ENCODE results near the gene GDI1.
"Not testable (repeated sequence)": the region's sequence is repeated elsewhere in the genome, so short reads cannot be mapped to it uniquely, and the experiment has no call there.

Gene GDI1

GRCh38 chrX:154436983-154437752, at the start of gene GDI1:
Gene GDI1 (plus strand): TSS chrX:154437154. CDS start chrX:154437255, 101 bp downstream.
- peak in 1 of 3 donors; percentile 43 for DNase-seq (ENCODE audit: low read depth in 2 of 3, low spot score in 1 of 3)

DNA sequence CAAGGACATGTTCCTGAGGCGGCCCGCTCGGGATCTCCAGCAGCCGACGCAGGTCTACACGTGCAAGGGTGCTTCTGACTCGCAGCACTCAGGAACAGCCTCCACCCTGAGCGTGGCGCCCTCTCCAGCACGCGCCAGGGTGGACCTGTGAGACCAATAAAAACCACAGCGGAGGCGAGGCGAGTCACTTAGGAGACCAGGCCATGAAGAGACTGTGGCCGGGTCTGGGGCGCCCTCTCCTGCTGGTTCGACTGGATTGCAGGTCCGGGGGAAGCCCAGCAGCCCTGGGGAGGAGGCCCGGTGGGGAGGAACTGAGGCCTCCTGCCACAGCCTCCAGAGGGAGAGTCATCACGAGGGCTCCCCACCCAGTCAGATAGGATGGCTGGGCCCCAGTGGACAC, 48.9 kb upstream of the GDI1 start:
- DNase-seq (ENCODE audit: low read depth in 2 of 3, low spot score in 1 of 3) = not testable (repeated sequence)

DNA sequence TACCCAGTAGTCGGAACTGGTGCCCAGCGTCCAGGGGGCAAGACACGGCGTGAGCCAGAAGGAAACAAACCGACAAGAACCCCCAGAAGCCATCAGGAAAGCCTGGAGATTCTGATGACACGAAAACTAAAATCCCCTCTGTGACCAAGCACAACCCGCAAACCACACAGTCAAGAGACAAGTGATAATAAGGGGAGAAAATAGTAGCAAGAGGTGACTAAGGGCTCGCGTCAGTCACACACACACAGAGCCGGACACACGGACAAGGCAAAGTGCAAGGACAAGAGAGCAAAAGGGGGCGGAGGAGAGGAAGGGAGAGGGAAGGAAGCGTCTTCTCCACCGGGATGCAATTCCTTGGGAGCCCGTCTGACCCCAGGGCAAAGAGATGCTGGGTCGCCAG, 48.3 kb upstream of the GDI1 start:
- DNase-seq (ENCODE audit: low read depth in 2 of 3, low spot score in 1 of 3) = not testable (repeated sequence)

- DNase-seq (ENCODE audit: low read depth in 2 of 3, low spot score in 1 of 3) = not testable (repeated sequence)
These were observed 46.9 kb upstream of the GDI1 start for GRCh38 chrX:154389812-154390747.

GRCh38 chrX:154396363-154396762, 40.6 kb upstream of the GDI1 start:
- not testable (repeated sequence) for DNase-seq (ENCODE audit: low read depth in 2 of 3, low spot score in 1 of 3)

GRCh38 chrX:154396973-154397887, 39.7 kb upstream of the GDI1 start:
- DNase-seq (ENCODE audit: low read depth in 2 of 3, low spot score in 1 of 3) = peak; percentile 30 to 64 (median 36)

DNA sequence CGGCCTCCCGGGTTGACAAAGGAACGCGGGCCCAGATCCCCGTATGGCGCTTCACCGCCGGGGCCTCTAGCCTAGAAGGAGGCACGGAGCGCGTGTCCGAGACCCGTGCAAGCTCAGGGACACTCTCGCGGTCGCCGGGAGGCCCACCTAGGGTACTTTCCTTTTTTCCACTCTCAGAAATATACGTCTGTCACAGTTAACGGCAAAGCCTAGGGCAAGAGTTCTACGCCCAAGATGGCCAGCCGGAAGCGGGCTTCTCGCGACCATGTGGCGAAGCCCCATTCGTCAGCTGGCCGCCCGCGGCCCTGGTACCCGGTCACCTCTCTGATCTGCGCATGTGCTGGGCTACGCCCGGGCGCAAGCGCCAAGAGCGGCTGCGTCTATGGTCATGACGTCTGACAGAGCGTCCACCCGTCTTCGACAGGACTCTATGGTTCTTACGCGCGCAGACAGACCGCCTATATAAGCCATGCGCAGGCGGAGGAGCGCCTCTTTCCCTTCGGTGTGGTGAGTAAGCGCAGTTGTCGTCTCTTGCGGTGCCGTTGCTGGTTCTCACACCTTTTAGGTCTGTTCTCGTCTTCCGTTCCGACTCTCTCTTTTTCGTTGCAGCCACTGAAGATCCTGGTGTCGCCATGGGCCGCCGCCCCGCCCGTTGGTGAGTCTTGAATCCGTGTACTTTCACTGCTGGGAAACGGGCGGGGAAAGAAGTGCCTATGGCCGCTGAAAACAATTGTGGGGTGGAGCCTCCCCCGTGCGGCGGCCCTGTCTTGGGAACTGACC, 38.9 kb upstream of the GDI1 start, which contains the start of gene RPL10:
Gene RPL10 (plus strand): TSS at position 490 of the 780 bp plus-strand sequence. CDS start 143 bp downstream, at position 633.
- peak; percentile 71 to 90 (median 84) for DNase-seq (ENCODE audit: low read depth in 2 of 3, low spot score in 1 of 3)

GRCh38 chrX:154398668-154399526, 38.1 kb upstream of the GDI1 start:
- peak; percentile 71 to 76 (median 73) for DNase-seq (ENCODE audit: low read depth in 2 of 3, low spot score in 1 of 3)

DNA sequence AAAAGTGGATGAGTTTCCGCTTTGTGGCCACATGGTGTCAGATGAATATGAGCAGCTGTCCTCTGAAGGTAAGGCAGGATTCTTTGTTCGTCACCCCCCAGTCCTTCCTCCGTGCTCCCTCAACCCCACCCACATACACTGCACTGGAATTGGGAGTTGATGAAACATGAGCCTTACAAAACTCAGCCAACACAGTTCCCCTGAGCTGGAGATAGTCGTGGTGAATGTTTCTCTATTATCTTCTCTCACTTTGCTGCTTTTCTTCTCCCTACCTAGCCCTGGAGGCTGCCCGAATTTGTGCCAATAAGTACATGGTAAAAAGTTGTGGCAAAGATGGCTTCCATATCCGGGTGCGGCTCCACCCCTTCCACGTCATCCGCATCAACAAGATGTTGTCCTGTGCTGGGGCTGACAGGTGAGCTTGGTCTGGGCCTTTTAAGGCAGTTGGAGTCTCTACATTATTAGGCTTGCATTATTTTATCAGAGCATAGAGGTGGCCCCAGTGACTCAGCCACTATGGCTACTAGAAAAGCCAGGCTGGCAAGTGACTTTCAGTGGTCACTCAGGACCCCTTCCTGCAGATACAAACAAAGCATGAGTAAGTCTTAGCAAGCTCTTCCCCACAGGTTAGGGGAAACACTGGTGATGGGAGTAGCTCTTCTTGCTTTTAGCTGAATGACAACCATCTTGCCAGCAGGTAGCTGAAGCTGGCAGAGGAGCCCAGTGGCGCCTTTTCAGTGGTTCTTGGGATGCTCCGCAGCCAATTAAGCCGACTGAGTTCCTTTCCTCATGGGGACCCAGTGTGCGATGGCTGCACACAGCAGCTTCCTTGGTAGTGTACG, 37.2 kb upstream of the GDI1 start:
- no peak for DNase-seq (ENCODE audit: low read depth in 2 of 3, low spot score in 1 of 3)

DNA sequence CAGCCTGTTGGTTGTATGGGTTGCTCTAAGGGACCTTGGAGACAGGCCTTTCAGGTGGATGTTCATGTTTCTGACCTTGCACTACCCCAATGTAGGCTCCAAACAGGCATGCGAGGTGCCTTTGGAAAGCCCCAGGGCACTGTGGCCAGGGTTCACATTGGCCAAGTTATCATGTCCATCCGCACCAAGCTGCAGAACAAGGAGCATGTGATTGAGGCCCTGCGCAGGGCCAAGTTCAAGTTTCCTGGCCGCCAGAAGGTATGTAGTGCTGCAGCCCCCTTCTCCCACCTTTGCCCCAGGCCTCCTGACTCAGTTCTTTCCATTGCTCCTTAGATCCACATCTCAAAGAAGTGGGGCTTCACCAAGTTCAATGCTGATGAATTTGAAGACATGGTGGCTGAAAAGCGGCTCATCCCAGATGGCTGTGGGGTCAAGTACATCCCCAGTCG, 36.6 kb upstream of the GDI1 start:
- DNase-seq (ENCODE audit: low read depth in 2 of 3, low spot score in 1 of 3) = not testable (repeated sequence)

GRCh38 chrX:154401045-154401799, 35.7 kb upstream of the GDI1 start:
- peak in 1 of 3 donors; percentile 13 for DNase-seq (ENCODE audit: low read depth in 2 of 3, low spot score in 1 of 3)

DNA sequence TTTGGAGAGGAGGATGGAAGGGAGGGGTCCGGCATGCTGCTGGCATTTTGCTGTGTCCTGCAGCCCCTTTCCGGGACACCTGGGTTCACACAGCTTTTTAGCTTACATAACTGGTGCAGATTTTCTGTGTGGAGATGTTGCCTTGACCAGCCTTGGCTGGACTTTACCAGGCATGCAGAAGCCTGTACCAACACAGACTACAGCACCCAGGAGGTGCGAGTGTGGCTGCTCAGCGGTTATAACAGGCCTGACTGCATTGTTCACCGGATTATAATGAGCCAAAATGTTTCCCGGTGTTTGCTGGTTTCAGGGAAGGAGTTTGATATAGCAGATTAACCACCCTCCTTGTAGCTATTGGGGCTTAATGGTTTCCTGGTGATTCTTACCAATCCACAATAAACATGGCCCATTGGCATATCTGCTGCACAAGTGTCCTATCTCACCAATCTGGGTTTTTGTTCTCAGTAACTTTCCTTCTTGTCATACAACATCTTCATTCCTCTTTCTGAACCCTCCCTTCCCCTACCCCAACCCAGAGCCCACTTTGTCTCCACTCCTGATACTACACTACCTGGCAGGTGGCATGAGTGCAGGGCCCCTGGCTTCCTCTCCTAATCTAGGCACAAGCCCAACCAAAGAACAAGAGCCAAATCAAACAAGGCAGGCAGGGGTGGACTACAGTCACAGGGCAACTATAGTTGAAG, 34.9 kb upstream of the GDI1 start:
- DNase-seq (ENCODE audit: low read depth in 2 of 3, low spot score in 1 of 3) = no peak

- DNase-seq (ENCODE audit: low read depth in 2 of 3, low spot score in 1 of 3) = no peak
These were observed 34.3 kb upstream of the GDI1 start for GRCh38 chrX:154402622-154403127.

GRCh38 chrX:154403192-154403591, 33.8 kb upstream of the GDI1 start:
- DNase-seq (ENCODE audit: low read depth in 2 of 3, low spot score in 1 of 3) = no peak

GRCh38 chrX:154403858-154404257, 33.1 kb upstream of the GDI1 start:
- no peak for DNase-seq (ENCODE audit: low read depth in 2 of 3, low spot score in 1 of 3)

DNA sequence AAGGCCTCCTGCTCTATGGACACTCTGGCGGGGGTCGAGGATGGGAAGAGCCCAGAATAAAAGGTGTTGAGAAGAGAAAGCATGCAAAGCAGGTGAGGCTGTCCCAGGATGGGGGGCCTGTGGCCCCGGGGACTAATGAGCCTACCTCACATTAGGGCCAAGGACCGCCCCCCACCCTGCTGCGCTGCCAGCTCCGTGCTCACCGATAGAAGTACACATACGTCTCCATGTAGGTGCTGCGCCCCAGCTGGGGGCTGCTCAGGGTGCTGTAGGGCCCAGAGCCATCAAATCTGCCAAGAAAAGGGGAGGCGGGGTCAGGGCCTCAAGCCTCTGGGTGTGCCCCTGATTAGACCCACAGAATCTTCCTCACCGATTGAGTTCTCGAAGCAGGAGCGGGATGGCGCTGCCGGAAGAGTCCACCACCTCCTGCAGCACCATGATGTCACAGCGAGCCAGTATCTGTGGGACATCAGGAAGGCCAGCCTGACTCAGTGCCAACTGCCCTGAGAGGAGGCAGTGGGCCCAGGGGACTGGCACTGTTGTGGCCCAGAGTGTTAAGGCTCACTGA, 32.2 kb upstream of the GDI1 start:
- no peak for DNase-seq (ENCODE audit: low read depth in 2 of 3, low spot score in 1 of 3)

Data from stimulated activated CD4-positive, alpha-beta T cell treated with anti-CD3 and anti-CD28 coated beads, Interleukin-12 subunit alpha, Interleukin-12 subunit beta, amount 100 ng/mL, for 48 hours (primary cell).